Measurements from ENCODE around the gene AJAP1. TPM values are rescaled to one million over a fixed set of nuclear protein-coding genes. Genes with fewer than 3 reads are reported as not detected.

Gene AJAP1
- total RNA-seq, 2 experiments from 2014 or later: not detected

DNA sequence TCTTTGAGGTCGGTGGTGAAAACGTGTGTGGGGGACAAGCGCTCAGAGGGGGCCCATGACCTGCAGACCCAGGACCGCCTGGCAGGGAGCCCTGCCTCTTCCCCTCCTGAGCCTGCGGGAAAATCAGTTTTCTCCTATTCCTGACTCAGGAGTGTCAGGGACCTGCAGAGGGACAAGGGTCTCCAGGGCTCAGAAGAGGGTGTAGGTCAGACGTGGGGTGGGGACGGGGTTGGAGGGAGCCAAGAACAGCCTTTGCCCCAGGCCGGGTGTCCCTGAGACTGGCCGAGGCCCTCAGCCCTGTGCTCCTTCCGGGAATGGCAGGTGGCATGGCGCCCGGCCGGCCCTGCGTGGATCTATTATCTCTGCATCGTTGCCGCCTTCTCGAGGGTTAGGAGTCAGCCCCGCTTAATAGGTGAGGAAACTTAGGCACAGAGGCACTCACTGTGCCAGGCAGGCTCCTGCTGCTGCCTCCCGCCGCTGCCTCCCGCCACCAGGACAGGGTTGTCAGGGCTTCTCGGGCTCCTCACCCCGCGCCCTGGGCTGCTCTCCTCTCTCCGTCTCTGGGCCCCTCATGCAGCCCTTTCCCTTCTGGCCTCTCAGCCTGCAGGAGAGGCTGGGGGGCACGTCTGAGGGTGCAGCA lies 37.5 kb downstream of the AJAP1 start:
- Mint-ChIP-seq H3K36me3 (ENCODE audit: low read depth) (no peaks in the 10 kb centered on the region), H3K27me3 (ENCODE audit: low read depth) (no peaks in the 10 kb centered on the region), H3K27ac (no peak overlapping the region), H3K4me1 (ENCODE audit: low read depth) (no peaks in the 10 kb centered on the region), H3K4me3 (no peak overlapping the region), H3K9me3 (ENCODE audit: insufficient read depth) (no peaks in the 10 kb centered on the region)
- DNase-seq (no peak), ATAC-seq (no peak)
- ChIA-PET POLR2A (no interaction called here), CTCF (no interaction called here)

- Mint-ChIP-seq H3K27ac (no peak overlapping the region), H3K27me3 (ENCODE audit: low read depth) (no peaks in the 10 kb centered on the region), H3K4me3 (no peak overlapping the region), H3K4me1 (ENCODE audit: low read depth) (no peaks in the 10 kb centered on the region), H3K9me3 (ENCODE audit: insufficient read depth) (no peaks in the 10 kb centered on the region), H3K36me3 (ENCODE audit: low read depth) (no peaks in the 10 kb centered on the region)
- ATAC-seq (no peak), DNase-seq (no peak)
- ChIA-PET POLR2A (no interaction called here), CTCF (no interaction called here)
These were observed 38.0 kb downstream of the AJAP1 start for GRCh38 chr1:4692437-4692836.

DNA sequence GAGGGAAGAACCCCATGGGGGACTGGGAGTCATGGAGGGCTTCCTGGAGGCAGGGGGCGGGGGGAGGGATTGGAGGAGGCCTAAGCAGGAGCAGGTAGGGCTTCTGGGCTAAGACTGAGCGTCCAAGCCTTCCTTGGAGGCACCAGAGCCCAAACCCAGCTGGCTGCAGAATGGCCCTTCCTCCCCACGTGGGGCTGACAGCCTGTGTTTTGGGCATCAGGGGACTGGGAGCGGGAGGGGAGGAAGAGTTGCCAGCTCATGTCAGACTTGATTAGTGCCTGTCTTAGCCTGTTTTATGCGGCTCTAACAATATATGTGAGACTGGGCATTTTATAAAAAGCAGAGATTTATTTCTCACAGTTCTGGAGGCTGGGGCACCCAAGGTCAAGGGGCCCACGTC lies 38.9 kb downstream of the AJAP1 start:
- H3K36me3 Mint-ChIP-seq (ENCODE audit: low read depth): no peaks in the 10 kb centered on the region

GRCh38 chr1:4693891-4694290 lies 39.5 kb downstream of the AJAP1 start:
- CTCF ChIA-PET: no interaction called here
- no peak for ATAC-seq
- no peaks in the 10 kb centered on the region for H3K36me3 Mint-ChIP-seq (ENCODE audit: low read depth)

More for the DNA sequence above, 38.9 kb downstream of the AJAP1 start:
- POLR2A ChIA-PET: no interaction called here
- H3K9me3 Mint-ChIP-seq (ENCODE audit: insufficient read depth): no peaks in the 10 kb centered on the region
- H3K27ac Mint-ChIP-seq: no peak overlapping the region
- no peaks in the 10 kb centered on the region for H3K27me3 Mint-ChIP-seq (ENCODE audit: low read depth)
- H3K4me3 Mint-ChIP-seq: no peak overlapping the region
- no peaks in the 10 kb centered on the region for H3K4me1 Mint-ChIP-seq (ENCODE audit: low read depth)
- CTCF ChIA-PET: no interaction called here
- no peak for DNase-seq
- ATAC-seq: no peak

GRCh38 chr1:4694492-4694891 lies 40.1 kb downstream of the AJAP1 start:
- DNase-seq (no peak), ATAC-seq (no peak)
- POLR2A ChIA-PET: no interaction called here
- Mint-ChIP-seq H3K27ac (no peak overlapping the region), H3K4me3 (no peak overlapping the region), H3K36me3 (ENCODE audit: low read depth) (no peaks in the 10 kb centered on the region), H3K9me3 (ENCODE audit: insufficient read depth) (no peaks in the 10 kb centered on the region), H3K4me1 (ENCODE audit: low read depth) (no peaks in the 10 kb centered on the region), H3K27me3 (ENCODE audit: low read depth) (no peaks in the 10 kb centered on the region)
- CTCF ChIA-PET: no interaction called here

More at GRCh38 chr1:4693891-4694290, 39.5 kb downstream of the AJAP1 start:
- Mint-ChIP-seq H3K4me1 (ENCODE audit: low read depth) (no peaks in the 10 kb centered on the region), H3K9me3 (ENCODE audit: insufficient read depth) (no peaks in the 10 kb centered on the region), H3K27me3 (ENCODE audit: low read depth) (no peaks in the 10 kb centered on the region), H3K27ac (no peak overlapping the region), H3K4me3 (no peak overlapping the region)
- POLR2A ChIA-PET: no interaction called here
- DNase-seq: no peak

- no peak for ATAC-seq
- Mint-ChIP-seq H3K4me3 (no peak overlapping the region), H3K36me3 (ENCODE audit: low read depth) (no peaks in the 10 kb centered on the region), H3K9me3 (ENCODE audit: insufficient read depth) (no peaks in the 10 kb centered on the region), H3K27me3 (ENCODE audit: low read depth) (no peaks in the 10 kb centered on the region), H3K4me1 (ENCODE audit: low read depth) (no peaks in the 10 kb centered on the region), H3K27ac (no peak overlapping the region)
- ChIA-PET CTCF (no interaction called here), POLR2A (no interaction called here)
- DNase-seq: no peak
These were observed 40.8 kb downstream of the AJAP1 start for GRCh38 chr1:4695241-4695640.

DNA sequence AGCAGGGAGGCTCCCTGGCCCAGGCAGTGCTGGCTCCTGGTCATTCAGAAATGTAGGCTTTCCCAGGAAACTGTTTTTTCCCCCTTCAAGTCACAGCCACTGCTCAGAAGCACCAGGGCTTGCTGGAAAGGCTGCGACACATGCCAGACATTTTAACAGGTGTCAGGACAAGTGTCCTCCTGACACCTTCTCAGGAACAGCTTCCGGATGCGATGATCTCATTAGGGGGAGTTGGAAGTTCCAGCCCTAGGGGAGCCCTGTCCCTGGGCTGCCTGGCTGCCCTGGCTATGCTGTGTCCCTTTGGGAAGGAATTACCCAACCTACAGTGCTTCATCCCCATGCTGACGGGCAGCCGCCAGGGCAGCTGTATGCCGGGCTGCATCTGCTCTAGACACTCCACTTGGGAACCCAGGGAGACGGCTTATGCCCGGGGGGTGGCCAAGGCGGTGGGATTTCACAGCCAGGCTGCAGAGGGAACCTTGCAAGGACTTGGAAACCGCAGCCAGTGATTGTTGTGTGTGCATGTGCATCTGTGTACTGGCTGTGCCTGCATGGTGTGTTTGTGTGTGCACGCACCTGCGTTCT lies 41.8 kb downstream of the AJAP1 start:
- DNase-seq (no peak), ATAC-seq (no peak)
- Mint-ChIP-seq H3K9me3 (ENCODE audit: insufficient read depth) (no peaks in the 10 kb centered on the region), H3K4me1 (ENCODE audit: low read depth) (no peaks in the 10 kb centered on the region), H3K4me3 (no peak overlapping the region), H3K27me3 (ENCODE audit: low read depth) (no peaks in the 10 kb centered on the region), H3K27ac (no peak overlapping the region), H3K36me3 (ENCODE audit: low read depth) (no peaks in the 10 kb centered on the region)
- CTCF ChIA-PET: no interaction called here
- POLR2A ChIA-PET: no interaction called here

- Mint-ChIP-seq H3K36me3 (ENCODE audit: low read depth) (no peaks in the 10 kb centered on the region), H3K4me3 (no peak overlapping the region), H3K9me3 (ENCODE audit: insufficient read depth) (no peaks in the 10 kb centered on the region), H3K27ac (no peak overlapping the region), H3K4me1 (ENCODE audit: low read depth) (no peaks in the 10 kb centered on the region), H3K27me3 (ENCODE audit: low read depth) (no peaks in the 10 kb centered on the region)
- POLR2A ChIA-PET: no interaction called here
- ATAC-seq: no peak
- DNase-seq: no peak
- CTCF ChIA-PET: no interaction called here
These were observed 42.3 kb downstream of the AJAP1 start for GRCh38 chr1:4696753-4697152.

GRCh38 chr1:4697801-4698200 lies 43.4 kb downstream of the AJAP1 start:
- Mint-ChIP-seq H3K9me3 (ENCODE audit: insufficient read depth) (no peaks in the 10 kb centered on the region), H3K36me3 (ENCODE audit: low read depth) (no peaks in the 10 kb centered on the region), H3K4me3 (no peak overlapping the region), H3K27ac (no peak overlapping the region), H3K27me3 (ENCODE audit: low read depth) (no peaks in the 10 kb centered on the region), H3K4me1 (ENCODE audit: low read depth) (no peaks in the 10 kb centered on the region)
- DNase-seq (no peak), ATAC-seq (no peak)
- POLR2A ChIA-PET: no interaction called here
- CTCF ChIA-PET: no interaction called here

- ATAC-seq: no peak
- Mint-ChIP-seq H3K27me3 (ENCODE audit: low read depth) (no peaks in the 10 kb centered on the region), H3K9me3 (ENCODE audit: insufficient read depth) (no peaks in the 10 kb centered on the region), H3K27ac (no peak overlapping the region), H3K36me3 (ENCODE audit: low read depth) (no peaks in the 10 kb centered on the region), H3K4me1 (ENCODE audit: low read depth) (no peaks in the 10 kb centered on the region), H3K4me3 (no peak overlapping the region)
- POLR2A ChIA-PET: no interaction called here
- no peak for DNase-seq
- CTCF ChIA-PET: no interaction called here
These were observed 44.5 kb downstream of the AJAP1 start for GRCh38 chr1:4698911-4699310.

- no peaks in the 10 kb centered on the region for H3K4me1 Mint-ChIP-seq (ENCODE audit: low read depth)
- no peak overlapping the region for H3K27ac Mint-ChIP-seq
- CTCF ChIA-PET: no interaction called here
- no peak overlapping the region for H3K4me3 Mint-ChIP-seq
- no peaks in the 10 kb centered on the region for H3K9me3 Mint-ChIP-seq (ENCODE audit: insufficient read depth)
- ATAC-seq (no peak), DNase-seq (no peak)
- no peaks in the 10 kb centered on the region for H3K36me3 Mint-ChIP-seq (ENCODE audit: low read depth)
- H3K27me3 Mint-ChIP-seq (ENCODE audit: low read depth): no peaks in the 10 kb centered on the region
- POLR2A ChIA-PET: no interaction called here
These were observed 45.2 kb downstream of the AJAP1 start for GRCh38 chr1:4699376-4700301.

GRCh38 chr1:4700801-4701200 lies 46.4 kb downstream of the AJAP1 start:
- H3K27ac Mint-ChIP-seq: no peak overlapping the region
- H3K27me3 Mint-ChIP-seq (ENCODE audit: low read depth): no peaks in the 10 kb centered on the region
- POLR2A ChIA-PET: no interaction called here
- CTCF ChIA-PET: no interaction called here
- ATAC-seq (no peak), DNase-seq (no peak)
- no peak overlapping the region for H3K4me3 Mint-ChIP-seq
- H3K9me3 Mint-ChIP-seq (ENCODE audit: insufficient read depth): no peaks in the 10 kb centered on the region
- H3K36me3 Mint-ChIP-seq (ENCODE audit: low read depth): no peaks in the 10 kb centered on the region
- H3K4me1 Mint-ChIP-seq (ENCODE audit: low read depth): no peaks in the 10 kb centered on the region

All from activated CD8-positive, alpha-beta T cell treated with anti-CD3 and anti-CD28 coated beads, Interleukin-2, amount 10 ng/mL, durations not matched to agents 7 days and 5 days (primary cell).